ENCODE results near the gene ARNT2. TPM values are rescaled to one million over a fixed set of nuclear protein-coding genes. Genes with fewer than 3 reads are reported as not detected.

Gene ARNT2
- polyA plus RNA-seq, 2 of the 4 experiments (the other 2 are of a cell fraction): 8.9 to 17.0 TPM

DNA sequence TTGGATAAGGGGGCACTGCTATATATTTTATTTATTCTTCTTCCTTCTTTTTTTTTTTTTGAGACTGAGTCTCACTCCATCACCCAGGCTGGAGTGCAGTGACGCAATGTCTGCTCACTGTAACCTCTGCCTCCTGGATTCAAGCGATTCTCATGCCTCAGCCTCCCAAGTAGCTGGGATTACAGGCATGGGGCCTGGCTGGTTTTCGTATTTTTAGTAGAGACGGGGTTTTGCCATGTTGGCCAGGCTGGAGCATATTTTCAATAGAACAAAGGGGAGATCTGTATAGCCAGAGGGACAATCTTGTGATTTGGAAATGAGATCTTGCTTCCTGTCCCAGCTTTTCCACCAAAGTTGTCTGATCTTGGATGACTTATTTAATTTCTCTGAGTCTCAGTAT is 157.9 kb downstream of the ARNT2 start:
- no peak overlapping the region for H3K27ac ChIP-seq
- no peak overlapping the region for H3K4me2 ChIP-seq
- H3K4me1 ChIP-seq: no peaks in the 10 kb centered on the region
- POLR2A ChIA-PET: no interaction called here
- no peak for TF ChIP-seq BHLHE40 (IDR thresholded peaks at IDR 0.05; ENCODE audit: low read depth, low read length)
- TF ChIP-seq ZFP36 (IDR thresholded peaks at IDR 0.05; ENCODE audit: borderline replicate concordance, partially characterized antibody): no peak
- TF ChIP-seq HOXA7 (CRISPR knock-in tag; IDR thresholded peaks at IDR 0.05): no peak
- no peak for TF ChIP-seq EP300 (IDR thresholded peaks at IDR 0.05)
- TF ChIP-seq RCOR1 (IDR thresholded peaks at IDR 0.05; ENCODE audit: low read depth, low read length): no peak
- TF ChIP-seq, protein P1, sequence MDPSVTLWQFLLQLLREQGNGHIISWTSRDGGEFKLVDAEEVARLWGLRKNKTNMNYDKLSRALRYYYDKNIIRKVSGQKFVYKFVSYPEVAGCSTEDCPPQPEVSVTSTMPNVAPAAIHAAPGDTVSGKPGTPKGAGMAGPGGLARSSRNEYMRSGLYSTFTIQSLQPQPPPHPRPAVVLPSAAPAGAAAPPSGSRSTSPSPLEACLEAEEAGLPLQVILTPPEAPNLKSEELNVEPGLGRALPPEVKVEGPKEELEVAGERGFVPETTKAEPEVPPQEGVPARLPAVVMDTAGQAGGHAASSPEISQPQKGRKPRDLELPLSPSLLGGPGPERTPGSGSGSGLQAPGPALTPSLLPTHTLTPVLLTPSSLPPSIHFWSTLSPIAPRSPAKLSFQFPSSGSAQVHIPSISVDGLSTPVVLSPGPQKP (IDR thresholded peaks at IDR 0.05; ENCODE audit: low read depth, low read length): no peak
- no peak for TF ChIP-seq EHF (CRISPR knock-in tag; IDR thresholded peaks at IDR 0.05)
- no peak for TF ChIP-seq RARB (CRISPR knock-in tag; IDR thresholded peaks at IDR 0.05)
- no peak for TF ChIP-seq POLR2A (IDR thresholded peaks at IDR 0.05; ENCODE audit: low read length)
- no peak for TF ChIP-seq CBX2 (IDR thresholded peaks at IDR 0.05; ENCODE audit: borderline replicate concordance, low read depth)
- TF ChIP-seq FOXS1 (CRISPR knock-in tag; IDR thresholded peaks at IDR 0.05): no peak
- no peak for TF ChIP-seq ZNF302 (CRISPR knock-in tag; IDR thresholded peaks at IDR 0.05)
- no peak for TF ChIP-seq HEYL (CRISPR knock-in tag; IDR thresholded peaks at IDR 0.05)
- TF ChIP-seq, protein P2, sequence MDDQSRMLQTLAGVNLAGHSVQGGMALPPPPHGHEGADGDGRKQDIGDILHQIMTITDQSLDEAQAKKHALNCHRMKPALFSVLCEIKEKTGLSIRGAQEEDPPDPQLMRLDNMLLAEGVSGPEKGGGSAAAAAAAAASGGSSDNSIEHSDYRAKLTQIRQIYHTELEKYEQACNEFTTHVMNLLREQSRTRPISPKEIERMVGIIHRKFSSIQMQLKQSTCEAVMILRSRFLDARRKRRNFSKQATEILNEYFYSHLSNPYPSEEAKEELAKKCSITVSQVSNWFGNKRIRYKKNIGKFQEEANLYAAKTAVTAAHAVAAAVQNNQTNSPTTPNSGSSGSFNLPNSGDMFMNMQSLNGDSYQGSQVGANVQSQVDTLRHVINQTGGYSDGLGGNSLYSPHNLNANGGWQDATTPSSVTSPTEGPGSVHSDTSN (IDR thresholded peaks at IDR 0.05): no peak
- H3K9me3 ChIP-seq: no peaks in the 10 kb centered on the region
- CTCF ChIA-PET: interaction anchor here (1.0 to 8.2 kb wide), 4 partner anchors 8 to 406 kb away, joined by 3 to 362 read pairs (median 4); partner anchors contain the start of gene CEMIP
- WGBS (ENCODE audit: missing lambda C conversion rate): 94% methylated on average over 4 of the region's 4 CpGs
- no peak for FAIRE-seq
- H3K4me3 ChIP-seq: no peak overlapping the region
- no peak for ATAC-seq
- no peak for DNase-seq (ENCODE audit: low read depth in 1 of 2, low spot score in 1 of 2)

DNA sequence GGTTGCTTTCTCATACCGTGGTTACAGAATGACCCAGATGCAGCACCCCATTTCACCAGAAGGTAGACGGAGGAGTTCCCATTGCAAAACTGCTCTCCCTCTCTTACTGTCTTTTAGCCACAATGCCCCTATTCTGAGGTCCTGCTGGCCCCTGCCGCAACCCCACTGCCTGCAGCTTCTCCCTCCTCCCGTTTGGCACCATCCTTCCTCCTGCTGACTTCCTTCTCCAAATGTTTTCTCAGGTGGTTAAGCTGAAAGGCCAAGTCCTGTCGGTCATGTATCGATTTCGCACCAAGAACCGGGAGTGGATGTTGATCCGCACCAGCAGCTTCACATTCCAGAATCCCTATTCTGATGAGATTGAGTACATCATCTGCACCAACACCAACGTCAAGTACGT is 158.7 kb downstream of the ARNT2 start:
- DNase-seq (ENCODE audit: low read depth in 1 of 2, low spot score in 1 of 2): no peak
- H3K9me3 ChIP-seq: no peaks in the 10 kb centered on the region
- no peaks in the 10 kb centered on the region for H3K4me1 ChIP-seq
- H3K4me3 ChIP-seq: no peak overlapping the region
- 94% methylated on average over 11 of the region's 11 CpGs for WGBS (ENCODE audit: missing lambda C conversion rate)
- POLR2A ChIA-PET: no interaction called here
- TF ChIP-seq, protein P3, sequence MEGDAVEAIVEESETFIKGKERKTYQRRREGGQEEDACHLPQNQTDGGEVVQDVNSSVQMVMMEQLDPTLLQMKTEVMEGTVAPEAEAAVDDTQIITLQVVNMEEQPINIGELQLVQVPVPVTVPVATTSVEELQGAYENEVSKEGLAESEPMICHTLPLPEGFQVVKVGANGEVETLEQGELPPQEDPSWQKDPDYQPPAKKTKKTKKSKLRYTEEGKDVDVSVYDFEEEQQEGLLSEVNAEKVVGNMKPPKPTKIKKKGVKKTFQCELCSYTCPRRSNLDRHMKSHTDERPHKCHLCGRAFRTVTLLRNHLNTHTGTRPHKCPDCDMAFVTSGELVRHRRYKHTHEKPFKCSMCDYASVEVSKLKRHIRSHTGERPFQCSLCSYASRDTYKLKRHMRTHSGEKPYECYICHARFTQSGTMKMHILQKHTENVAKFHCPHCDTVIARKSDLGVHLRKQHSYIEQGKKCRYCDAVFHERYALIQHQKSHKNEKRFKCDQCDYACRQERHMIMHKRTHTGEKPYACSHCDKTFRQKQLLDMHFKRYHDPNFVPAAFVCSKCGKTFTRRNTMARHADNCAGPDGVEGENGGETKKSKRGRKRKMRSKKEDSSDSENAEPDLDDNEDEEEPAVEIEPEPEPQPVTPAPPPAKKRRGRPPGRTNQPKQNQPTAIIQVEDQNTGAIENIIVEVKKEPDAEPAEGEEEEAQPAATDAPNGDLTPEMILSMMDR (IDR thresholded peaks at IDR 0.05): no peak
- ATAC-seq: no peak
- no peak for FAIRE-seq
- H3K27ac ChIP-seq: no peak overlapping the region
- CTCF ChIA-PET: interaction anchor here (0.6 to 8.2 kb wide), 9 partner anchors 9 to 407 kb away, joined by 3 to 362 read pairs (median 3); partner anchors contain the start of gene CEMIP
- H3K4me2 ChIP-seq: no peak overlapping the region

DNA sequence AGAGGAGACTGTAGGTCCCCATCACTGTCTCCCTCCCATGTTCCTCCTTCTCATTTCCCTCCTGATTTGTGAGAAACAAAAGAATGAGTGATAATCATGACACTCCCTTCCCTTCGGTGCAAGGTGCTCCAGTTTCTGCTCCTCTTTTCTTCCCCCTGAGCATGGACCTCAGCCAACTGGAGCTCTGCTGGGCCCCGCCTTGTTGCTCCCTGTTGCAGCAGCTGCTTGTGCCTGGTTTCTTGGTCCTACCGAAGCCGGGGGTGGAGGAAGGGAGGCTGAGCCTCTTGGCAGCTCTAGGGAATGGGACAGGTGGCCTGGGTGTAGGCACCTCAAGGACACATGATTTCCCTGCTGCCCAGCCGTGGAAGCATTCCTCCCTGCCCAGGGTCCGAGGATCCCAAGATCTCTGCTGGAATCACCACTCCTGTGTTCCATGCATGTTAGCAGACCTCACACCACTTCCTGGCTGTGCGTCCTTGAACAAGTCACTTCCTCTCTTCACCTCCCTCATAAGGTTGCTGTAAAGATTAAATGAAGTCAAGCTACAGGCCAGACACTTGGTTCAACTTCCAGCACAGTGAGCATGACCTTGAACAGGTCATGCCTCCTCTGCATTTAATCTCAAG is 159.3 kb downstream of the ARNT2 start:
- no peak overlapping the region for H3K4me2 ChIP-seq
- H3K27ac ChIP-seq: no peak overlapping the region
- TF ChIP-seq ZFP36 (IDR thresholded peaks at IDR 0.05; ENCODE audit: borderline replicate concordance, partially characterized antibody): no peak
- TF ChIP-seq, protein P4, sequence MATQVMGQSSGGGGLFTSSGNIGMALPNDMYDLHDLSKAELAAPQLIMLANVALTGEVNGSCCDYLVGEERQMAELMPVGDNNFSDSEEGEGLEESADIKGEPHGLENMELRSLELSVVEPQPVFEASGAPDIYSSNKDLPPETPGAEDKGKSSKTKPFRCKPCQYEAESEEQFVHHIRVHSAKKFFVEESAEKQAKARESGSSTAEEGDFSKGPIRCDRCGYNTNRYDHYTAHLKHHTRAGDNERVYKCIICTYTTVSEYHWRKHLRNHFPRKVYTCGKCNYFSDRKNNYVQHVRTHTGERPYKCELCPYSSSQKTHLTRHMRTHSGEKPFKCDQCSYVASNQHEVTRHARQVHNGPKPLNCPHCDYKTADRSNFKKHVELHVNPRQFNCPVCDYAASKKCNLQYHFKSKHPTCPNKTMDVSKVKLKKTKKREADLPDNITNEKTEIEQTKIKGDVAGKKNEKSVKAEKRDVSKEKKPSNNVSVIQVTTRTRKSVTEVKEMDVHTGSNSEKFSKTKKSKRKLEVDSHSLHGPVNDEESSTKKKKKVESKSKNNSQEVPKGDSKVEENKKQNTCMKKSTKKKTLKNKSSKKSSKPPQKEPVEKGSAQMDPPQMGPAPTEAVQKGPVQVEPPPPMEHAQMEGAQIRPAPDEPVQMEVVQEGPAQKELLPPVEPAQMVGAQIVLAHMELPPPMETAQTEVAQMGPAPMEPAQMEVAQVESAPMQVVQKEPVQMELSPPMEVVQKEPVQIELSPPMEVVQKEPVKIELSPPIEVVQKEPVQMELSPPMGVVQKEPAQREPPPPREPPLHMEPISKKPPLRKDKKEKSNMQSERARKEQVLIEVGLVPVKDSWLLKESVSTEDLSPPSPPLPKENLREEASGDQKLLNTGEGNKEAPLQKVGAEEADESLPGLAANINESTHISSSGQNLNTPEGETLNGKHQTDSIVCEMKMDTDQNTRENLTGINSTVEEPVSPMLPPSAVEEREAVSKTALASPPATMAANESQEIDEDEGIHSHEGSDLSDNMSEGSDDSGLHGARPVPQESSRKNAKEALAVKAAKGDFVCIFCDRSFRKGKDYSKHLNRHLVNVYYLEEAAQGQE (IDR thresholded peaks at IDR 0.05): no peak
- TF ChIP-seq RFX5 (IDR thresholded peaks at IDR 0.05): no peak
- no peak for TF ChIP-seq RARB (CRISPR knock-in tag; IDR thresholded peaks at IDR 0.05)
- TF ChIP-seq HOXA7 (CRISPR knock-in tag; IDR thresholded peaks at IDR 0.05): no peak
- no peak for TF ChIP-seq EHF (CRISPR knock-in tag; IDR thresholded peaks at IDR 0.05)
- TF ChIP-seq, protein P5, sequence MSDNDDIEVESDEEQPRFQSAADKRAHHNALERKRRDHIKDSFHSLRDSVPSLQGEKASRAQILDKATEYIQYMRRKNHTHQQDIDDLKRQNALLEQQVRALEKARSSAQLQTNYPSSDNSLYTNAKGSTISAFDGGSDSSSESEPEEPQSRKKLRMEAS (IDR thresholded peaks at IDR 0.05): no peak
- TF ChIP-seq, protein P2 (IDR thresholded peaks at IDR 0.05): no peak
- TF ChIP-seq GATA3 (IDR thresholded peaks at IDR 0.05; ENCODE audit: borderline replicate concordance): no peak
- TF ChIP-seq SMC3 (IDR thresholded peaks at IDR 0.05): no peak
- no peak for TF ChIP-seq ZNF302 (CRISPR knock-in tag; IDR thresholded peaks at IDR 0.05)
- TF ChIP-seq CHD4 (IDR thresholded peaks at IDR 0.05; ENCODE audit: borderline replicate concordance): no peak
- no peaks in the 10 kb centered on the region for H3K9me3 ChIP-seq
- H3K4me1 ChIP-seq: no peaks in the 10 kb centered on the region
- CTCF ChIA-PET: interaction anchor here (0.6 to 8.2 kb wide), 10 partner anchors 9 to 407 kb away, joined by 3 to 362 read pairs (median 4); partner anchors contain the start of genes ABHD17C and CEMIP
- no peak for FAIRE-seq
- no peak overlapping the region for H3K4me3 ChIP-seq
- DNase-seq (ENCODE audit: low read depth in 1 of 2, low spot score in 1 of 2): no peak
- WGBS (ENCODE audit: missing lambda C conversion rate): 80% methylated on average over 6 of the region's 7 CpGs
- POLR2A ChIA-PET: no interaction called here
- ATAC-seq: no peak

Measured in A549 (cell line).